Measurements from ENCODE around the gene SPSB3. TPM values are rescaled to one million over a fixed set of nuclear protein-coding genes. Genes with fewer than 3 reads are reported as not detected.

SPSB3 gene
- total and polyA plus RNA-seq, 2 experiments from 2014 or later: 27.1 to 34.7 TPM

GRCh38 chr16:1771864-1772361, 10.5 kb downstream of the SPSB3 start:
- peaks cover 8% of the 10 kb centered on the region for H3K4me1 Mint-ChIP-seq
- Histone ChIP-seq H3K4me1 (ENCODE audit: insufficient read depth) (peaks cover 4% of the 10 kb centered on the region), H3K9me2 (ENCODE audit: insufficient read depth) (no peaks in the 10 kb centered on the region), H2AFZ (no peak overlapping the region), H4K20me1 (replicated peaks; ENCODE audit: insufficient read depth) (no peaks in the 10 kb centered on the region; the same call in 1 of the 2 replicates), H3K27ac (ENCODE audit: low read depth) (peak overlapping the region; percentile 91), H3K4me3 (peak overlapping the region; percentile 97), H3K79me2 (replicated peaks; ENCODE audit: insufficient read depth) (peaks cover 15% of the 10 kb centered on the region), H3K4me2 (peak overlapping the region; percentile 96), H3K36me3 (ENCODE audit: insufficient read depth) (no peaks in the 10 kb centered on the region), H3F3A (replicated peaks; ENCODE audit: low read depth) (peaks cover 14% of the 10 kb centered on the region; the same call in 1 of the 2 replicates), H3K27me3 (ENCODE audit: insufficient read depth) (no peaks in the 10 kb centered on the region)
- ATAC-seq (peak; percentile 5), DNase-seq (ENCODE audit: low spot score) (peak; percentile 63)
- peak overlapping the region; percentile 99 for H3K4me3 Mint-ChIP-seq
- H3K27me3 Mint-ChIP-seq (ENCODE audit: insufficient read depth, low read depth, poor library complexity): peaks cover 27% of the 10 kb centered on the region
- peaks cover 4% of the 10 kb centered on the region; the same call in 2 of the 3 replicates for H3K9me3 Mint-ChIP-seq
- peaks cover 25% of the 10 kb centered on the region for H3K36me3 Mint-ChIP-seq (ENCODE audit: low read depth)
- H3K27ac Mint-ChIP-seq: peak overlapping the region; percentile 99
- 0 out of 2 replicates have a peak, but pooled peaks have one; percentile 22 for TF ChIP-seq POLR2AphosphoS5 (IDR thresholded peaks at IDR 0.05; ENCODE audit: low read depth)
- no peak for TF ChIP-seq STAT1 (IDR thresholded peaks at IDR 0.05; ENCODE audit: unreplicated experiment)

GRCh38 chr16:1771188-1771863, 11.0 kb downstream of the SPSB3 start, which contains the start of gene NME3:
NME3 (minus strand) TSS chr16:1771543; CDS start chr16:1771534, 9 bp downstream.
- Histone ChIP-seq H4K20me1 (replicated peaks; ENCODE audit: insufficient read depth) (no peaks in the 10 kb centered on the region; the same call in 1 of the 2 replicates), H3K4me3 (peak within 1 kb of the TSS; percentile 97), H3F3A (replicated peaks; ENCODE audit: low read depth) (peaks cover 14% of the 10 kb centered on the region; the same call in 1 of the 2 replicates), H3K79me2 (replicated peaks; ENCODE audit: insufficient read depth) (peaks cover 15% of the 10 kb centered on the region), H2AFZ (no peak within 1 kb of the TSS), H3K27ac (ENCODE audit: low read depth) (peak within 1 kb of the TSS; percentile 91), H3K36me3 (ENCODE audit: insufficient read depth) (no peaks in the 10 kb centered on the region), H3K4me2 (peak within 1 kb of the TSS; percentile 96), H3K4me1 (ENCODE audit: insufficient read depth) (peaks cover 4% of the 10 kb centered on the region), H3K9me2 (ENCODE audit: insufficient read depth) (no peaks in the 10 kb centered on the region), H3K27me3 (ENCODE audit: insufficient read depth) (no peaks in the 10 kb centered on the region)
- H3K27ac Mint-ChIP-seq: peak within 1 kb of the TSS; percentile 99
- DNase-seq (ENCODE audit: low spot score): peak; percentile 71
- H3K4me1 Mint-ChIP-seq: peaks cover 8% of the 10 kb centered on the region
- ATAC-seq: peak; percentile 19
- no peak for TF ChIP-seq ZNF114 (CRISPR knock-in tag; IDR thresholded peaks at IDR 0.05)
- TF ChIP-seq JUNB (IDR thresholded peaks at IDR 0.05; ENCODE audit: unreplicated experiment): no peak
- peak; percentile 62 for TF ChIP-seq POLR2AphosphoS5 (IDR thresholded peaks at IDR 0.05; ENCODE audit: low read depth)
- H3K27me3 Mint-ChIP-seq (ENCODE audit: insufficient read depth, low read depth, poor library complexity): peaks cover 27% of the 10 kb centered on the region
- peaks cover 21% of the 10 kb centered on the region for H3K36me3 Mint-ChIP-seq (ENCODE audit: low read depth)
- H3K4me3 Mint-ChIP-seq: peak within 1 kb of the TSS; percentile 99
- peaks cover 4% of the 10 kb centered on the region; the same call in 2 of the 3 replicates for H3K9me3 Mint-ChIP-seq

- H3K4me3 Mint-ChIP-seq: peak overlapping the region; percentile 99
- peaks cover 21% of the 10 kb centered on the region for H3K36me3 Mint-ChIP-seq (ENCODE audit: low read depth)
- H3K27me3 ChIP-seq (ENCODE audit: insufficient read depth): no peaks in the 10 kb centered on the region
- peak overlapping the region; percentile 96 for H3K4me2 ChIP-seq
- H3F3A ChIP-seq (replicated peaks; ENCODE audit: low read depth): peaks cover 14% of the 10 kb centered on the region; the same call in 1 of the 2 replicates
- peaks cover 15% of the 10 kb centered on the region for H3K79me2 ChIP-seq (replicated peaks; ENCODE audit: insufficient read depth)
- H2AFZ ChIP-seq: no peak overlapping the region
- no peaks in the 10 kb centered on the region for H3K9me2 ChIP-seq (ENCODE audit: insufficient read depth)
- H3K36me3 ChIP-seq (ENCODE audit: insufficient read depth): no peaks in the 10 kb centered on the region
- DNase-seq (ENCODE audit: low spot score) (peak; percentile 76), ATAC-seq (peak; percentile 24)
- peaks cover 8% of the 10 kb centered on the region for H3K4me1 Mint-ChIP-seq
- H3K27ac Mint-ChIP-seq: peak overlapping the region; percentile 90
- H4K20me1 ChIP-seq (replicated peaks; ENCODE audit: insufficient read depth): no peaks in the 10 kb centered on the region; the same call in 1 of the 2 replicates
- H3K27me3 Mint-ChIP-seq (ENCODE audit: insufficient read depth, low read depth, poor library complexity): peaks cover 27% of the 10 kb centered on the region
- peaks cover 4% of the 10 kb centered on the region for H3K4me1 ChIP-seq (ENCODE audit: insufficient read depth)
- peak overlapping the region; percentile 97 for H3K4me3 ChIP-seq
- peaks cover 4% of the 10 kb centered on the region; the same call in 1 of the 3 replicates for H3K9me3 Mint-ChIP-seq
- H3K27ac ChIP-seq (ENCODE audit: low read depth): no peak overlapping the region
- no peak for TF ChIP-seq ZNF462 (CRISPR knock-in tag; IDR thresholded peaks at IDR 0.05)
- TF ChIP-seq POLR2AphosphoS5 (IDR thresholded peaks at IDR 0.05; ENCODE audit: low read depth): peak; percentile 35
Measured at GRCh38 chr16:1770328-1771187, 11.8 kb downstream of the SPSB3 start.

Measured in GM23338 (cell line).